ENCODE measurements around the gene IRF2BPL. TPM values are rescaled to one million over a fixed set of nuclear protein-coding genes. Genes with fewer than 3 reads are reported as not detected.
"Not testable (repeated sequence)": the region's sequence is repeated elsewhere in the genome, so short reads cannot be mapped to it uniquely, and the experiment has no call there.

The IRF2BPL gene
- total and polyA plus RNA-seq, 2 of the 8 experiments (the other 6 are each of a cell fraction or from before 2014, with no cell fraction given): 18.8 to 57.0 TPM

DNA sequence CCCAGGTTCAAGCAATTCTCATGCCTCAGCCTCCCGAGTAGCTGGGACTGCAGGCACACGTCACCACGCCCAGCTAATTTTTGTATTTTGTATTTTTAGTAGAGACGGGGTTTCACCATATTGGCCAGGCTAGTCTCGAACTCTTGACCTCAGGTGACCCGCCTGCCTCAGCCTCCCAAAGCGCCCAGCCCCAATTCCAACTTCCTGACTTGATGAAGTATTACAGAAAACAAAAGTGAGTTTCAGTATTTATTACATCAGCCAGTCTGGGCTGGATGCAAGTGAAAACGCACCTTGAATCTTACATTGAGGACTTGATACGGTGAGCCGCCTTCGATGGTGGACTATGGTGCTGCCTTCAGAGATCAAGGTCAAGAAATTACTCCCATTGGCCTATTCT is 7.1 kb downstream of the IRF2BPL start:
- 97% methylated on average over 11 of the region's 11 CpGs; no CpG with 5 or more reads in 1 of the 2 experiments for WGBS, 2 experiments (ENCODE audit: extremely low coverage in 1 of 2, insufficient coverage in 1 of 2, insufficient read length in 1 of 2, insufficient replicate concordance in 2 of 2, low coverage in 1 of 2, low lambda C conversion rate in 2 of 2, missing lambda C conversion rate in 1 of 2)
- H2AK5ac ChIP-seq (ENCODE audit: low read depth, low read length): 0 out of 2 replicates have a peak overlapping the region, but pooled peaks have one; percentile 17
- not testable (repeated sequence) for H3K23ac ChIP-seq (ENCODE audit: insufficient read length); H3K9ac ChIP-seq (replicated peaks in 1 of 4; ENCODE audit: extremely low read depth in 1 of 4, low read depth in 3 of 4, low read length in 3 of 4); H3K9me3 ChIP-seq (ENCODE audit: insufficient read depth in 2 of 2, low read depth in 1 of 2, low read length in 1 of 2); H4K5ac ChIP-seq (ENCODE audit: insufficient read length, low read depth, low read length); H3K4ac ChIP-seq (replicated peaks; ENCODE audit: insufficient read length, low read depth, low read length); H3K79me1 ChIP-seq (ENCODE audit: low read depth, low read length); DNase-seq (ENCODE audit: low read depth in 1 of 2, low spot score in 2 of 2); H2BK5ac ChIP-seq (ENCODE audit: low read depth, low read length); H3K27ac ChIP-seq (ENCODE audit: low read depth, low read length); H2BK120ac ChIP-seq (replicated peaks; ENCODE audit: low read depth, low read length); H2BK12ac ChIP-seq (ENCODE audit: low read depth, low read length); H4K8ac ChIP-seq (ENCODE audit: extremely low read depth, insufficient read depth, low read length); H3K56ac ChIP-seq (replicated peaks; ENCODE audit: insufficient read length, low read depth, low read length); H3K27me3 ChIP-seq (replicated peaks in 1 of 4; ENCODE audit: control insufficient read depth in 3 of 4, extremely low read depth in 1 of 4, insufficient read depth in 3 of 4, low read length in 3 of 4); H3K18ac ChIP-seq (ENCODE audit: extremely low read depth, low read length); H2BK15ac ChIP-seq (ENCODE audit: low read length); H3K14ac ChIP-seq (ENCODE audit: insufficient read length); H2BK20ac ChIP-seq (ENCODE audit: low read length); H2AFZ ChIP-seq (ENCODE audit: low read length); H3K23me2 ChIP-seq (ENCODE audit: low read depth, low read length); H3K4me3 ChIP-seq (ENCODE audit: extremely low read depth in 1 of 4, insufficient read depth in 2 of 4, low read depth in 3 of 4, low read length in 4 of 4); H3K4me2 ChIP-seq (ENCODE audit: insufficient read depth in 1 of 2, low read depth in 2 of 2, low read length in 2 of 2); H4K91ac ChIP-seq (replicated peaks; ENCODE audit: insufficient read length, low read length); FAIRE-seq
- peaks cover 12 to 24% (median 17%) of the 10 kb centered on the region in 4 experiments for H3K4me1 ChIP-seq (replicated peaks in 1 of 4; ENCODE audit: control insufficient read depth in 3 of 4, insufficient read depth in 4 of 4, low read length in 3 of 4)
- peaks cover 10 to 21% of the 10 kb centered on the region in 2 experiments for H3K79me2 ChIP-seq (ENCODE audit: control insufficient read depth in 1 of 2, insufficient read depth in 2 of 2, low read length in 2 of 2)
- CTCF ChIA-PET (ENCODE audit: partially characterized antibody): interaction anchor here (0.9 to 25.2 kb wide), 8 partner anchors 12 to 153 kb away, joined by 3 to 280 read pairs (median 4); no protein-coding TSS in a partner anchor
- POLR2A ChIA-PET (ENCODE audit: partially characterized antibody): interaction anchor here (1.4 to 10.9 kb wide), 5 partner anchors 8 to 24 kb away, joined by 6 to 92 read pairs (median 12); no protein-coding TSS in a partner anchor
- peaks cover 0 to 16% (median 3%) of the 10 kb centered on the region in 4 experiments; a peak in 1 of 8 replicates for H3K36me3 ChIP-seq (ENCODE audit: control insufficient read depth in 2 of 4, insufficient read depth in 4 of 4, low read length in 3 of 4)
- H4K20me1 ChIP-seq (replicated peaks in 1 of 2; ENCODE audit: control insufficient read depth in 1 of 2, insufficient read depth in 2 of 2, low read length in 2 of 2): peaks cover 2 to 12% of the 10 kb centered on the region in 2 experiments
